ENCODE results near the gene BZW1. TPM values are rescaled to one million over a fixed set of nuclear protein-coding genes. Genes with fewer than 3 reads are reported as not detected.
A peak's percentile ranks its signal among the peaks of the same experiment; 100 is the strongest.

Gene BZW1
- total and polyA plus RNA-seq, 7 donors: 52.5 to 223 (median 120) TPM

DNA sequence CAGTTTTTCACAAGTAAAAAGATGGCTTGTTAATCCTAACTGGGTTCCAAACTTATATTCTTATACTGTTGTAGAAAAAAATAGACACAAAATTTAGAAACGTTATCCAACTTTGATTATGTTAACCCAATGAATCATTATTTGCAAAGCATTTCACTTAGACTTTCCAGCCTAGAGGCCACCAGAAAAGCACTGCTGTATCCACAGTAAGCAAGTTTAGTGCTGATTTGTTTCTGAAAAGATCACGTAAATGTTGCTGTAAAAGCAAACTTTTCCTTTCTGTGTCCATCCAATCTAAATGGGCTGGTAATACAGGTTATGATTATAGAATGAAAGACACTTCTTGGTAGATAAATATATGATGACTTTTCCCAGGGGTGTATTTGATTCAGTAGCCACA lies 17.6 kb upstream of the BZW1 start:
- 80 to 82% (median 81%) methylated on average over 2 of the region's 2 CpGs for WGBS, 3 donors
- ATAC-seq: no peak

DNA sequence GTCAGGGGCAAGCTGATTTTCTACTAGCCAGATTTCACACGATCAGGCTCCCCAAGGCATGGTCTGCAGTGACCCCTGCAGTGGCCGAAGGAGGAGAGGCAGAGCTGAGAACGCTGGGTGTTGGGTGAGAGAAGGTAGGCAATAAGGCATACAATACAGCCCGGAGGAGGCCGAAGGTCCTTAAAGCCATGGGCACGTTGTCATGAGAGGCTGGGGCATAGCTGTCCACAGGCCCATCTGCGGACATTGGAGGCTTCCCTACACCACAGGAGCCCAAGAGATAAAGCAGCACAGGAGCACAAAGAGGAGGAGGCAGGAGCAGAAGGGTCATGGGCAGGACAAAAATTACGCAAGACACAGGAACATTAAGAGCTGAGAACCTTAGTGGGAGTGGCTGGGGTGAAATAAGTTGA lies 16.7 kb upstream of the BZW1 start:
- no peak overlapping the region for H3K27ac ChIP-seq

More for the DNA sequence above, 17.6 kb upstream of the BZW1 start:
- TF ChIP-seq, protein P1, sequence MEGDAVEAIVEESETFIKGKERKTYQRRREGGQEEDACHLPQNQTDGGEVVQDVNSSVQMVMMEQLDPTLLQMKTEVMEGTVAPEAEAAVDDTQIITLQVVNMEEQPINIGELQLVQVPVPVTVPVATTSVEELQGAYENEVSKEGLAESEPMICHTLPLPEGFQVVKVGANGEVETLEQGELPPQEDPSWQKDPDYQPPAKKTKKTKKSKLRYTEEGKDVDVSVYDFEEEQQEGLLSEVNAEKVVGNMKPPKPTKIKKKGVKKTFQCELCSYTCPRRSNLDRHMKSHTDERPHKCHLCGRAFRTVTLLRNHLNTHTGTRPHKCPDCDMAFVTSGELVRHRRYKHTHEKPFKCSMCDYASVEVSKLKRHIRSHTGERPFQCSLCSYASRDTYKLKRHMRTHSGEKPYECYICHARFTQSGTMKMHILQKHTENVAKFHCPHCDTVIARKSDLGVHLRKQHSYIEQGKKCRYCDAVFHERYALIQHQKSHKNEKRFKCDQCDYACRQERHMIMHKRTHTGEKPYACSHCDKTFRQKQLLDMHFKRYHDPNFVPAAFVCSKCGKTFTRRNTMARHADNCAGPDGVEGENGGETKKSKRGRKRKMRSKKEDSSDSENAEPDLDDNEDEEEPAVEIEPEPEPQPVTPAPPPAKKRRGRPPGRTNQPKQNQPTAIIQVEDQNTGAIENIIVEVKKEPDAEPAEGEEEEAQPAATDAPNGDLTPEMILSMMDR (IDR thresholded peaks at IDR 0.05): no peak
- no peaks in the 10 kb centered on the region for H3K9me3 ChIP-seq
- no peak overlapping the region for H3K27ac ChIP-seq
- intact Hi-C loops (cut with DNase I): no loop called here
- no peaks in the 10 kb centered on the region for H3K27me3 ChIP-seq (ENCODE audit: insufficient read depth in 3 of 3, low read length in 2 of 3)
- no peaks in the 10 kb centered on the region for H3K4me1 ChIP-seq
- DNase-seq: no peak
- H3K36me3 ChIP-seq (ENCODE audit: insufficient read depth in 1 of 2, low read depth in 1 of 2): no peaks in the 10 kb centered on the region
- no peak overlapping the region for H3K4me3 ChIP-seq

DNA sequence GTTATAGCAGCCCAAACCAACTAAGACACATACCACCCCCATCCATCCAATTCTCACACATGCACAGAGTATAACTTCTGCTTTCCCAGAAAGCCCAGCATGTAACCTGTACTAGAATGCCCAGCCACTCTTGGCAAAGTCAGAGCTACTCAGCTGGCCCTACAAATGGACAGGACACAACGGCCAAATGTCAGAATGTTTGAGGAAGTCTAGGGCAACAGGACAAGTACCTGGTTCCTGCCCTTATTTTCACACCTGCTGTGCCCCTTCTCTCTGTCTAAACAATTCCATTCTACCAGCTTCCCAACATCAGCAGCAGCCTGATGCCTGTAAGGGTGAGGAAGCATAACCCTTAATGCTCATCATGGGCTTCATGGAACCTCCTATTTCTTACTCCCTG lies 15.1 kb upstream of the BZW1 start:
- WGBS, 3 donors: 15 to 30% (median 29%) methylated on average over 1 of the region's 1 CpG
- ATAC-seq (no peak), DNase-seq (no peak)
- intact Hi-C loops (cut with DNase I): no loop called here
- H3K36me3 ChIP-seq (ENCODE audit: insufficient read depth in 1 of 2, low read depth in 1 of 2): no peaks in the 10 kb centered on the region
- H3K4me3 ChIP-seq: no peak overlapping the region
- no peak overlapping the region for H3K27ac ChIP-seq
- no peaks in the 10 kb centered on the region for H3K4me1 ChIP-seq
- no peaks in the 10 kb centered on the region for H3K27me3 ChIP-seq (ENCODE audit: insufficient read depth in 3 of 3, low read length in 2 of 3)
- TF ChIP-seq, protein P1 (IDR thresholded peaks at IDR 0.05): no peak
- no peaks in the 10 kb centered on the region for H3K9me3 ChIP-seq

More for the DNA sequence above, 16.7 kb upstream of the BZW1 start:
- H3K27me3 ChIP-seq (ENCODE audit: insufficient read depth in 3 of 3, low read length in 2 of 3): no peaks in the 10 kb centered on the region
- DNase-seq (peak in 1 of 2 donors; percentile 66), ATAC-seq (peak; percentile 39 to 81 (median 72))
- H3K4me3 ChIP-seq: no peak overlapping the region
- intact Hi-C loops (cut with DNase I): no loop called here
- H3K9me3 ChIP-seq: no peaks in the 10 kb centered on the region
- 58 to 73% (median 66%) methylated on average over 8 of the region's 8 CpGs for WGBS, 3 donors
- TF ChIP-seq, protein P1 (IDR thresholded peaks at IDR 0.05): no peak
- H3K4me1 ChIP-seq: no peaks in the 10 kb centered on the region
- no peaks in the 10 kb centered on the region for H3K36me3 ChIP-seq (ENCODE audit: insufficient read depth in 1 of 2, low read depth in 1 of 2)

DNA sequence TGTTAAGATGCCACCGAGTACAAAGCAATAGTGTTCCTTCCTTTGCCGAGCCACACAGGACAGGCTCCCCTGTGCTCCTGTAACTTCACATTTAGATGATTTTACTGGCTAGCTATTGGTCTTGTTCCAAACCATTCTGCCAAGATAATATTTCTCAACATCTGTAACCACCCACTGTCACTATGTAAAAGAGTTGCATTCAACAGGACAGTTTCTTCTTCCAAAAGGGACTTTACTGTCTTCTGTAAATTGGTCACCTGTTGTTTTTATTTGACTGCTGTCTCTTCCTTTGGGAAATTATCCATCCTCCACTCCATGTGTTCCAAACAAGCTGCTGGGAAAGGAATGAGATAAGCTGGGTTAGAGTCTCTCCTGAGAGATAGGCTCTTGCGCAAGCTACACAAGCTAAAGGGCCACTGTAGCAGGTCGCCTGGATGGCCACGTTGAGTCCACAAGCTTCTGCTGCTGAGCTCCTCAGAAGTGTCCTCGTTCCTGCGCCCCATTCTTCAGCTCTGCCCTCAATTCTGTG lies 14.4 kb upstream of the BZW1 start:
- 50 to 61% (median 52%) methylated on average over 7 of the region's 7 CpGs for WGBS, 3 donors
- no peaks in the 10 kb centered on the region for H3K36me3 ChIP-seq (ENCODE audit: insufficient read depth in 1 of 2, low read depth in 1 of 2)
- no peak overlapping the region for H3K4me3 ChIP-seq
- intact Hi-C loops (cut with DNase I): no loop called here
- ATAC-seq: peak in 3 of 4 donors; percentile 65 to 75 (median 74)
- peak; percentile 37 to 61 for DNase-seq
- TF ChIP-seq, protein P1 (IDR thresholded peaks at IDR 0.05): no peak
- H3K27me3 ChIP-seq (ENCODE audit: insufficient read depth in 3 of 3, low read length in 2 of 3): no peaks in the 10 kb centered on the region
- H3K9me3 ChIP-seq: no peaks in the 10 kb centered on the region
- H3K27ac ChIP-seq: no peak overlapping the region
- no peaks in the 10 kb centered on the region for H3K4me1 ChIP-seq

DNA sequence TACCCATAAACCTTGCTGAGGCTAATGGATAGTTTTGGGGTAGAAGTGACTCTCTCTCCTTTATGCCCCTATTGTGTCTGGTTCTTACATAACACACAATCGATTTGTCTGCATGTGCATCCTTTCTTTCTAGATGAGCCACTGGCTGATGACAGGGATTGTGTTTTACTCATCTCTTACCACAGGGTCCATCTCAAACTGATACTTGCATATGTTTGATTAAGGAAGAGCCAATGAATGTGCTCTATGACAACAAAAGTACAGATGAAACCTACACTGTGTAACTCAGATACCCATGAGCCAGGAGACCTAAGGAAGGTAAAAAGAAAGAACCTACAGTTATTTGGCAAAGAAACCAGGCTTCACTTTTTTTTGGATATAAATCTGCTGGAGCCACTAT lies 13.2 kb upstream of the BZW1 start:
- 87 to 95% (median 88%) methylated on average over 1 of the region's 1 CpG for WGBS, 3 donors
- H3K27ac ChIP-seq: no peak overlapping the region
- no peaks in the 10 kb centered on the region for H3K27me3 ChIP-seq (ENCODE audit: insufficient read depth in 3 of 3, low read length in 2 of 3)
- intact Hi-C loops (cut with DNase I): no loop called here
- H3K4me1 ChIP-seq: no peaks in the 10 kb centered on the region
- no peak overlapping the region for H3K4me3 ChIP-seq
- no peaks in the 10 kb centered on the region for H3K9me3 ChIP-seq
- no peaks in the 10 kb centered on the region for H3K36me3 ChIP-seq (ENCODE audit: insufficient read depth in 1 of 2, low read depth in 1 of 2)
- no peak for DNase-seq
- TF ChIP-seq, protein P1 (IDR thresholded peaks at IDR 0.05): no peak
- ATAC-seq: no peak
